SK-N-SH treated with all-trans-retinoic acid at 6 μM for 48 hours (cell line): ENCODE results near the gene MKRN3.

Source experiments
- CREB5 ChIP-seq: fragments of 250-450 bp; sonication (Bioruptor Pico); IDR thresholded peaks from 2 replicates; pipeline ENCODE4 v1.5.1; 2020; ENCODE audit warnings: low read depth, mild to moderate bottlenecking, moderate library complexity
- TOX ChIP-seq: fragments of 250-450 bp; sonication (Bioruptor Pico); IDR thresholded peaks from 2 replicates; pipeline ENCODE4 v1.8.0; 2021; ENCODE audit warnings: mild to moderate bottlenecking, moderate library complexity, borderline replicate concordance
- ZC3H10 ChIP-seq: fragments of 250-450 bp; sonication (Bioruptor Pico); IDR thresholded peaks from 2 replicates; pipeline ENCODE4 v1.5.1; 2021; ENCODE audit warnings: mild to moderate bottlenecking, moderate library complexity

GRCh38 chr15:23564821-23565394 is 566 bp upstream of the MKRN3 start:
- TF ChIP-seq TOX (no peak), ZC3H10 (CRISPR knock-in tag) (no peak), CREB5 (CRISPR knock-in tag) (no peak)
